Smooth muscle cell (in vitro differentiated cells): ENCODE results near the gene VRK3. TPM values are rescaled to one million over a fixed set of nuclear protein-coding genes. Genes with fewer than 3 reads are reported as not detected.

ENCODE experiments used
- DNase-seq: peaks from one replicate; lab custom pipeline; 2025; ENCODE audit not compliant: unreplicated experiment; lab: John Stamatoyannopoulos, UW
- H2AFZ ChIP-seq: fragments of 200-600 bp; sonication (generic); 2 replicates; pipeline ENCODE4 v1.6.0; 2016; ENCODE audit warnings: antibody characterized with exemption, low read depth, mild to moderate bottlenecking
- H3F3A ChIP-seq: fragments of 200-600 bp; sonication (generic); 2 replicates; pipeline ENCODE4 v1.6.0; 2017; ENCODE audit warnings: antibody characterized with exemption, low read depth
- H3K27ac ChIP-seq: fragments of 200-600 bp; sonication (generic); 2 replicates; pipeline ENCODE4 v1.5.1; 2016; ENCODE audit warnings: low read depth, mild to moderate bottlenecking
- H3K27me3 ChIP-seq: fragments of 200-600 bp; sonication (generic); 2 replicates; pipeline ENCODE4 v1.6.1; 2016; ENCODE audit warnings: low read depth, mild to moderate bottlenecking
- H3K36me3 ChIP-seq: fragments of 200-600 bp; sonication (generic); 2 replicates; pipeline ENCODE4 v1.5.1; 2016; ENCODE audit warnings: low read depth
- H3K4me1 ChIP-seq: fragments of 200-600 bp; sonication (generic); 2 replicates; pipeline ENCODE4 v1.5.1; 2016; ENCODE audit warnings: low read depth
- H3K4me2 ChIP-seq: fragments of 200-600 bp; sonication (generic); 2 replicates; pipeline ENCODE4 v1.6.0; 2016; ENCODE audit warnings: mild to moderate bottlenecking
- H3K4me3 ChIP-seq: fragments of 200-600 bp; sonication (generic); 2 replicates; pipeline ENCODE4 v1.5.1; 2016; ENCODE audit warnings: mild to moderate bottlenecking
- H3K79me2 ChIP-seq: fragments of 200-600 bp; sonication (generic); 2 replicates; pipeline ENCODE4 v1.6.0; 2016; ENCODE audit warnings: low read depth, mild to moderate bottlenecking
- H3K9ac ChIP-seq: fragments of 200-600 bp; sonication (generic); 2 replicates; pipeline ENCODE4 v1.6.0; 2016; ENCODE audit warnings: low read depth
- H3K9me3 ChIP-seq: fragments of 200-600 bp; sonication (generic); replicated peaks from 2 replicates; pipeline ENCODE4 v1.5.1; 2016; ENCODE audit warnings: low read depth
- H4K20me1 ChIP-seq: fragments of 200-600 bp; sonication (generic); 2 replicates; pipeline ENCODE4 v1.6.0; 2016; ENCODE audit warnings: low read depth
- WGBS: methylation state at CpG from one replicate; pipeline ENCODE4 v1.1.7; 2016; ENCODE audit warnings: low lambda C conversion rate; 5-methylcytosine and 5-hydroxymethylcytosine counted together
- polyA plus RNA-seq: library from polyadenylated mRNA; unstranded; fragments of >200 nt; fragmentation: Nextera tagmentation; extraction: Ambion mirVana; gene quantifications from 2 replicates; pipeline ENCODE4 v1.2.1, GENCODE V29; 2016
- total RNA-seq: library from RNA; depleted of rRNA; stranded (reverse); fragments of >200 nt; gene quantifications from 2 replicates; pipeline ENCODE4 v1.2.3, GENCODE V29; 2014
- TF ChIP-seq, protein P1 (sequence below): fragments of 200-600 bp; sonication (generic); IDR thresholded peaks from 2 replicates; pipeline ENCODE4 v1.5.1; 2017; ENCODE audit warnings: borderline replicate concordance, mild to moderate bottlenecking, antibody characterized with exemption; ENCODE audit not compliant: insufficient read depth, poor library complexity, severe bottlenecking

VRK3 gene
- total and polyA plus RNA-seq, 2 experiments from 2014 or later = 24.6 to 41.4 TPM

DNA sequence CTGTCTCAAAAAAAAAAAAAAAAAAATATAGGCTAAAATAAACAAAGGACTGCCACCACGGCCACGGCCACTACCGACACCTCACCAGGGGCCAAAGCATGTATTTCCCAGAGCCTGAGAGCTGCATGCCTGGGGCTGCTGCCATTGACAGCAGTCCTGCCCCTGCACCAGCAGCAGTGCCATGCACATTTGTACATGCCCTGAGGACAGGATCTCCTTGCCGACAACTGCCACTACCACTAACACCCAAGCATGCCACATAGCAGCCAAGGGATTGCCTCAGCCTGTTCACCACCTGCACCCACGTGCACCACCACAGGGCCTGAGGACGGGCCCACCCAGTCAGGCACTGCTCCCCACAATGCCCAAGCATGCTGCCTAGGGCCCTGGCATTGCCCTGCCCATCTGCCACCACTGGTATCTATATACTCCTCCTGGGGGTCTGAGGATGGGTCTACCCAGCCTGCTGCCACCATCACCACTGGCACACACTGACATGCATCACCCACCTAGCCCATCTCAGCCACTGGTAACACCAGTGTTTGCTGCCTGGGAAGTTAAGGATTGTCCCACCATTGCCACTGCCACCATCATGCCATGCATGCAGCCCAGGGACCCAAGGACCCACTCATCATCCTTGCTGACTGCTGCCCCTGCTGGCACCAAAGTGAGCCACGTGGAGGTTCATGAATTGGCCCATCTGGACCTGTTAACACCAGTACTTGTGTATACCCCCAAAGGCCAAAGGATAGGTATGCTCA, 85.3 kb downstream of the VRK3 start:
- Histone ChIP-seq H2AFZ (no peak overlapping the region), H3K4me2 (no peak overlapping the region), H3K79me2 (no peaks in the 10 kb centered on the region), H3K9me3 (no peaks in the 10 kb centered on the region), H3K4me3 (no peak overlapping the region), H3K36me3 (no peaks in the 10 kb centered on the region), H3K27ac (no peak overlapping the region), H3F3A (no peaks in the 10 kb centered on the region), H3K4me1 (no peaks in the 10 kb centered on the region), H4K20me1 (no peaks in the 10 kb centered on the region), H3K9ac (no peak overlapping the region), H3K27me3 (no peaks in the 10 kb centered on the region)
- WGBS = 75% methylated on average over 7 of the region's 7 CpGs
- no peak for DNase-seq
- TF ChIP-seq, protein P1, sequence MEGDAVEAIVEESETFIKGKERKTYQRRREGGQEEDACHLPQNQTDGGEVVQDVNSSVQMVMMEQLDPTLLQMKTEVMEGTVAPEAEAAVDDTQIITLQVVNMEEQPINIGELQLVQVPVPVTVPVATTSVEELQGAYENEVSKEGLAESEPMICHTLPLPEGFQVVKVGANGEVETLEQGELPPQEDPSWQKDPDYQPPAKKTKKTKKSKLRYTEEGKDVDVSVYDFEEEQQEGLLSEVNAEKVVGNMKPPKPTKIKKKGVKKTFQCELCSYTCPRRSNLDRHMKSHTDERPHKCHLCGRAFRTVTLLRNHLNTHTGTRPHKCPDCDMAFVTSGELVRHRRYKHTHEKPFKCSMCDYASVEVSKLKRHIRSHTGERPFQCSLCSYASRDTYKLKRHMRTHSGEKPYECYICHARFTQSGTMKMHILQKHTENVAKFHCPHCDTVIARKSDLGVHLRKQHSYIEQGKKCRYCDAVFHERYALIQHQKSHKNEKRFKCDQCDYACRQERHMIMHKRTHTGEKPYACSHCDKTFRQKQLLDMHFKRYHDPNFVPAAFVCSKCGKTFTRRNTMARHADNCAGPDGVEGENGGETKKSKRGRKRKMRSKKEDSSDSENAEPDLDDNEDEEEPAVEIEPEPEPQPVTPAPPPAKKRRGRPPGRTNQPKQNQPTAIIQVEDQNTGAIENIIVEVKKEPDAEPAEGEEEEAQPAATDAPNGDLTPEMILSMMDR = no peak

GRCh38 chr19:49938662-49939061, 86.5 kb downstream of the VRK3 start:
- no peak for DNase-seq
- H3K27me3 ChIP-seq = no peaks in the 10 kb centered on the region
- H3K27ac ChIP-seq = no peak overlapping the region
- no peak overlapping the region for H3K4me3 ChIP-seq
- no peaks in the 10 kb centered on the region for H3K4me1 ChIP-seq
- no peak overlapping the region for H3K9ac ChIP-seq
- no peak overlapping the region for H3K4me2 ChIP-seq
- H3K9me3 ChIP-seq = no peaks in the 10 kb centered on the region
- no peak overlapping the region for H2AFZ ChIP-seq
- H3F3A ChIP-seq = no peaks in the 10 kb centered on the region
- no peaks in the 10 kb centered on the region for H3K79me2 ChIP-seq
- no peaks in the 10 kb centered on the region for H3K36me3 ChIP-seq
- WGBS = 94% methylated on average over 4 of the region's 4 CpGs
- TF ChIP-seq, protein P1 = no peak
- H4K20me1 ChIP-seq = no peaks in the 10 kb centered on the region

DNA sequence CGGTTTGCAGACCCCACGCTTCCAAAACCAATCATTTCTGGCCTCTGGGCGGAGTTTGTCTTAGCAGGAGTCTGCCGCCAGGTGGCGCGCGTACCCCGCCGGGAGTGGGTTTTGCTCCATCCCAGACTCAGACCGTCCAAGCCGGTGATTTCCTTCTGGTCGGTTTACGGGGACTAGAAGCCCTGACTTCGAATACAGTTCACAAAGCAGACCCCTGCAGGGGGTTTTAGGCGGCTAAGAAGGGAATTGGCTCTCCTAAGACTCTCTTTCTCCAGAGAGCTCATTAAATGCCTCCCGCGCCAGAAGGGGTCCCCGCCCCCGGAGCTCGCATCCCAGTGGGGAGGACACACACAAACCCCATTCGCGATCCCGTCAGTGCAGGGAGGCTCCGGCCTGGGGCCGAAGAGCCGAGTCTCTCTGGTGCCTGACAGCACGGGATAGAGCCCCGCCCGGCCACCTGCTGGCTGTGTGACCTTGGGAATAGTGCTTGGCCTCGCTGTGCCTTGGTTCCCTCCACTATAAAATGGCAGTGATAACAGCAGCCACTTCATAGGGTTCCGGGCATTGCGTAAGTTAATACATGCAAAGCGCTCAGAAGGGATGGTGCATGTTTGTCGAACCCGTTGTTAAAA, 87.3 kb downstream of the VRK3 start:
- H3K4me2 ChIP-seq = peak overlapping the region; percentile 73
- DNase-seq = peak; percentile 59
- no peaks in the 10 kb centered on the region for H3K79me2 ChIP-seq
- H3K9ac ChIP-seq = no peak overlapping the region
- peak overlapping the region; percentile 28 for H2AFZ ChIP-seq
- H3K4me1 ChIP-seq = no peaks in the 10 kb centered on the region
- peak overlapping the region; percentile 17 for H3K4me3 ChIP-seq
- H3K27ac ChIP-seq = no peak overlapping the region
- 23% methylated on average over 35 of the region's 35 CpGs for WGBS
- H4K20me1 ChIP-seq = no peaks in the 10 kb centered on the region
- H3F3A ChIP-seq = no peaks in the 10 kb centered on the region
- no peaks in the 10 kb centered on the region for H3K9me3 ChIP-seq
- TF ChIP-seq, protein P1 = peak; percentile 96
- H3K36me3 ChIP-seq = no peaks in the 10 kb centered on the region
- no peaks in the 10 kb centered on the region for H3K27me3 ChIP-seq
